GM12892 (cell line): ENCODE results near the gene COX11.

Experiments used
- POLR2A ChIP-seq: IDR thresholded peaks from 2 replicates; pipeline ENCODE4 v1.6.1; 2011; ENCODE audit warnings: low read depth, low read length, control low read depth
- POLR2AphosphoS5 ChIP-seq: IDR thresholded peaks from 2 replicates; pipeline ENCODE4 v1.6.1; 2011; ENCODE audit warnings: low read depth, low read length, control low read depth
- TAF1 ChIP-seq: IDR thresholded peaks from 2 replicates; pipeline ENCODE4 v1.6.1; 2011; ENCODE audit warnings: low read depth, mild to moderate bottlenecking, control low read depth, low read length, borderline replicate concordance

DNA sequence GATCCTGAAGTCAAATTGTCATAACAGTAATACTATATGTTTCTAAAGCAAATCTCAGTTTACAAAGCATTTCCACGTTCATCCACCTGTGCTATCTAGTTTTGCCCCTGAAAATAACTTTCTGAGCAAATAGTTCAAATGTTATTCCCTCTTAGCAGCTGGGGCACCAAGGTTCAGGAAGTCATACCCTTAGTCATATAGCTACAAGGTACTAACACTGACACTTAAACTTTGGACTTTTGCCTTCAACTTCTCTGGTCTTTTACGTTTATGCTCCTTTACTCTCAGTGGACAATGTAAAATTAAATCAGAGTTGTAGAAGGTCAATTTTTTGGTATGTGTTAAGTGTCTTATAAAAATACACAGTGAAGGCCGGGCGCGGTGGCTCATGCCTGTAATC is 33.0 kb downstream of the COX11 start:
- TF ChIP-seq POLR2A, result no peak
- TF ChIP-seq POLR2AphosphoS5, result no peak
- TF ChIP-seq TAF1, result no peak
